OCI-LY7 (cell line): ENCODE results near the gene IDUA. TPM values are rescaled to one million over a fixed set of nuclear protein-coding genes. Genes with fewer than 3 reads are reported as not detected.

Experiments used
- BruUV-seq: library from RNA; stranded (reverse); fragments of 400-500 nt; replicated peaks from 2 replicates; lab custom pipeline; 2021; lab: Mats Ljungman, UMichigan
- CTCF ChIA-PET: fragments of 300-600 bp; sonication (Branson Sonifier 250); formaldehyde crosslinking; loops from one replicate; lab custom pipeline; 2022; ENCODE audit warnings: antibody characterized with exemption; ENCODE audit not compliant: unreplicated experiment; lab: Charles Lee
- POLR2A ChIA-PET: fragments of 300-600 bp; sonication (Branson Sonifier 250); formaldehyde crosslinking; loops from one replicate; lab custom pipeline; 2022; ENCODE audit warnings: antibody characterized with exemption; lab: Charles Lee
- DNase-seq: peaks from one replicate; pipeline ENCODE4 v3.0.0-alpha.2; 2015; ENCODE audit warnings: low spot score
- H2AFZ ChIP-seq: fragments of 200-600 bp; sonication (generic), shearing (Covaris generic); 2 replicates; pipeline ENCODE4 v1.6.1; 2014; ENCODE audit warnings: mild to moderate bottlenecking, antibody characterized with exemption, low read length, moderate library complexity
- H3K27ac ChIP-seq: fragments of 200-600 bp; sonication (generic); 2 replicates; pipeline ENCODE4 v1.5.1; 2014; ENCODE audit warnings: mixed run types, low read depth, mild to moderate bottlenecking, moderate library complexity, low read length, inconsistent platforms; ENCODE audit not compliant: poor library complexity, severe bottlenecking
- H3K36me3 ChIP-seq: fragments of 200-600 bp; sonication (generic); 2 replicates; pipeline ENCODE4 v1.6.1; 2014; ENCODE audit warnings: mild to moderate bottlenecking, antibody characterized with exemption, low read length, moderate library complexity, mixed read lengths; ENCODE audit not compliant: insufficient read depth
- H3K4me1 ChIP-seq: fragments of 200-600 bp; sonication (generic); 2 replicates; pipeline ENCODE4 v1.5.1; 2014; ENCODE audit warnings: mild to moderate bottlenecking, low read length; ENCODE audit not compliant: insufficient read depth, poor library complexity, severe bottlenecking
- H3K4me2 ChIP-seq: fragments of 200-600 bp; sonication (generic); 2 replicates; pipeline ENCODE4 v1.6.1; 2014; ENCODE audit warnings: mild to moderate bottlenecking, low read length
- H3K4me3 ChIP-seq: fragments of 200-600 bp; sonication (generic); 2 replicates; pipeline ENCODE4 v1.5.1; 2014; ENCODE audit warnings: mild to moderate bottlenecking, low read depth, low read length; ENCODE audit not compliant: poor library complexity, severe bottlenecking
- H3K79me2 ChIP-seq: fragments of 200-600 bp; sonication (generic); 2 replicates; pipeline ENCODE4 v1.6.1; 2016; ENCODE audit warnings: low read depth, mild to moderate bottlenecking, low read length, moderate library complexity, mixed read lengths; ENCODE audit not compliant: insufficient read depth
- H3K9me2 ChIP-seq: fragments of 200-600 bp; sonication (generic); 2 replicates; pipeline ENCODE4 v1.6.1; 2016; ENCODE audit warnings: mild to moderate bottlenecking, low read length, mixed read lengths; ENCODE audit not compliant: insufficient read depth
- H3K9me3 ChIP-seq: fragments of 200-600 bp; sonication (generic); 2 replicates; pipeline ENCODE4 v1.6.1; 2014; ENCODE audit warnings: mild to moderate bottlenecking, mixed run types, low read length, mixed read lengths
- H4K20me1 ChIP-seq: fragments of 200-600 bp; sonication (generic); 2 replicates; pipeline ENCODE4 v1.6.1; 2014; ENCODE audit warnings: mild to moderate bottlenecking, antibody characterized with exemption, low read length, moderate library complexity, mixed read lengths; ENCODE audit not compliant: insufficient read depth
- EZH2phosphoT487 ChIP-seq: fragments of 200-600 bp; sonication (generic); IDR thresholded peaks from 2 replicates; pipeline ENCODE4 v1.6.1; 2018; ENCODE audit warnings: low read depth, borderline replicate concordance, mild to moderate bottlenecking, mixed run types, antibody characterized with exemption, low read length, moderate library complexity, mixed read lengths
- intact Hi-C: fragments of 100-400 bp; cut with micrococcal nuclease; formaldehyde crosslinking; loops from one replicate; pipeline ENCODE4 v1.10.0; 2022; ENCODE audit not compliant: unreplicated experiment
- total RNA-seq, 2 experiments: library from RNA; depleted of rRNA in 1 of 2; stranded (reverse); fragments of >200 nt in 1 of 2; shearing (Covaris generic) in 1 of 2; gene quantifications; 2 replicates each; pipeline ENCODE4 v1.2.3, GENCODE V29; 2014 to 2022
- TF ChIP-seq, protein P1 (sequence below): fragments of 200-600 bp; sonication (generic); conservative IDR thresholded peaks from 2 replicates; pipeline ENCODE4 v1.5.1; 2014; ENCODE audit warnings: mild to moderate bottlenecking, antibody characterized with exemption, low read length, moderate library complexity, mixed read lengths

The IDUA gene
- total RNA-seq, 2 experiments from 2014 or later: 12.3 to 15.7 TPM

DNA sequence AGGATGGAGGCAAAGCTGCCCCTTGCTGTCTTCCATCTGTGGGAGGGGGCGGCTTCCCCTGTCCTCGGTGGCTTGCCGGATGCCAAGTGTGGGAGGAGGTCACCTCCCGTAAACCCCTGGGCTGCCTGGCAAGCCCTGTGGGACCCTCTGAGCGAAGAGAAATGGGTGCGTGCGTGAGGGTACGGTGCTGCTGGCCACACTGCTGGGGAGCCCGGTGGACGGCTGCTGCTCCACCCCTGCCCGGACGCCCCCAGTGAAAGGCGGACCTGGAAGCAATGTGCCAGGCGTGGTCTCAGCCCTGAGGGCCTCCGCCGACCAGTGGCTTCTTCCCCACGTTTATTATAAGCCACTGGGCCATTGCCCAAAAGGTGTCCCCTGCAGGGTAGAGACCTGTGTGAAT is 4.6 kb upstream of the IDUA start:
- POLR2A ChIA-PET: no interaction called here
- no TSS peak for BruUV-seq

DNA sequence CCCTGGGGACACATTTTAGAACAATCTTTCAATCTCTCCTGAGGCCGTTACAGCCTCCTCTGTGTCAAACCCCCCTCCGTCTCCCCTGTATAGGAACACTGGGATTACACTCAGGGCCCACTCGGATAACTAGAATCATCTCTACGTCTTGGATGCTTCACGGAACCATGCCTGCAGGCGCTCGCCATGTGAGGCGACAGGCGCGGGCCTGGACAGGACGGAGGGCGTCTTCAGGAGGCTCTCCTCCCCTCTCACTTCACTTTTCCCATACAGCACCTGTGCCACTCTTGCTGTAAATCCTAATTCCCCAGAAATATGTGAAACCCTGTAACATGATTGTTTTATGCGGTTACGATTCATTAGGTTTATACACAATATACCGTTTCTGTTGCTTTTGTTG is 4.0 kb upstream of the IDUA start:
- Histone ChIP-seq H3K9me3 (no peaks in the 10 kb centered on the region), H3K4me2 (no peak overlapping the region), H3K9me2 (no peaks in the 10 kb centered on the region), H3K79me2 (no peaks in the 10 kb centered on the region), H3K27ac (no peak overlapping the region), H2AFZ (no peak overlapping the region), H3K4me1 (no peaks in the 10 kb centered on the region), H3K4me3 (no peak overlapping the region), H3K36me3 (no peaks in the 10 kb centered on the region), H4K20me1 (no peaks in the 10 kb centered on the region)
- POLR2A ChIA-PET: no interaction called here
- no peak for DNase-seq
- CTCF ChIA-PET: no interaction called here
- intact Hi-C loops: no loop called here
- TF ChIP-seq, protein P1, sequence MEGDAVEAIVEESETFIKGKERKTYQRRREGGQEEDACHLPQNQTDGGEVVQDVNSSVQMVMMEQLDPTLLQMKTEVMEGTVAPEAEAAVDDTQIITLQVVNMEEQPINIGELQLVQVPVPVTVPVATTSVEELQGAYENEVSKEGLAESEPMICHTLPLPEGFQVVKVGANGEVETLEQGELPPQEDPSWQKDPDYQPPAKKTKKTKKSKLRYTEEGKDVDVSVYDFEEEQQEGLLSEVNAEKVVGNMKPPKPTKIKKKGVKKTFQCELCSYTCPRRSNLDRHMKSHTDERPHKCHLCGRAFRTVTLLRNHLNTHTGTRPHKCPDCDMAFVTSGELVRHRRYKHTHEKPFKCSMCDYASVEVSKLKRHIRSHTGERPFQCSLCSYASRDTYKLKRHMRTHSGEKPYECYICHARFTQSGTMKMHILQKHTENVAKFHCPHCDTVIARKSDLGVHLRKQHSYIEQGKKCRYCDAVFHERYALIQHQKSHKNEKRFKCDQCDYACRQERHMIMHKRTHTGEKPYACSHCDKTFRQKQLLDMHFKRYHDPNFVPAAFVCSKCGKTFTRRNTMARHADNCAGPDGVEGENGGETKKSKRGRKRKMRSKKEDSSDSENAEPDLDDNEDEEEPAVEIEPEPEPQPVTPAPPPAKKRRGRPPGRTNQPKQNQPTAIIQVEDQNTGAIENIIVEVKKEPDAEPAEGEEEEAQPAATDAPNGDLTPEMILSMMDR: no peak
- no peak for TF ChIP-seq EZH2phosphoT487
- no TSS peak for BruUV-seq

More for the DNA sequence above, 4.6 kb upstream of the IDUA start:
- CTCF ChIA-PET: no interaction called here
- Histone ChIP-seq H3K4me1 (no peaks in the 10 kb centered on the region), H3K4me3 (no peak overlapping the region), H3K4me2 (no peak overlapping the region), H3K79me2 (no peaks in the 10 kb centered on the region), H3K9me2 (no peaks in the 10 kb centered on the region), H3K27ac (no peak overlapping the region), H4K20me1 (no peaks in the 10 kb centered on the region), H2AFZ (no peak overlapping the region), H3K36me3 (no peaks in the 10 kb centered on the region), H3K9me3 (no peaks in the 10 kb centered on the region)
- DNase-seq: no peak
- TF ChIP-seq, protein P1: no peak
- no peak for TF ChIP-seq EZH2phosphoT487
- intact Hi-C loops: no loop called here

DNA sequence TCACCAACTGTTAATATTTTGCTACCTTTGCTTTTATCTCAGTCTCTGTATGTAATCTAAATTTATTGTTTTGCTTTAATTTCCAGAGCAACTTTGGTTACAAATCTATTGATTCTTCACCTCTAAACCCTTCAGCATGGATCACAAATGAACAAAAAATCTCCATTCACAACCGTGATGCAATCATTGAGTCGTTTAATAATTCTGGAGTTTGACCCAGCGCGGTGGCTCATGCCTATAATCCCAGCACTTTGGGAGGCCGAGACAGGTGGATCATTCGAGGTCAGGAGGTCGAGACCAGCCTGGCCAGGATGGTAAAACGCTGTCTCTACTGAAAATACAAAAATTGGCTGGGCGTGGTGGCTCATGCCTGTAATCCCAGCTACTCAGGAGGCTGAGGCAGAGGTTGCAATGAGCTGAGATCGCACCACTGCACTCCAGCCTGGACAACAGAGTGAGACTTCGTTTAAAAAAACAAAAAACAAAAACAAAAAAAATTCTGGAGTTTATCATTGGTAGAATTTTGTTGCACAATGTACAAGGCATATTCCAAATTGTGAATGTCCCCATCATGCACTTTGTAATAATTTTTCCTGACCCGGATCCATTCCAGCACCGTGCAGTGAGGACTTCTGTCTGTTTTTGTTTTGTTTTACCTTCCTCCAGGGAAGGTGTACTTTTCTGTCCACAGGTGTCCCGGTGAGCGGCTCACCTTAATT is 2.3 kb upstream of the IDUA start:
- H2AFZ ChIP-seq: no peak overlapping the region

More for the DNA sequence above, 2.3 kb upstream of the IDUA start:
- Histone ChIP-seq H3K27ac (no peak overlapping the region), H3K9me3 (no peaks in the 10 kb centered on the region), H3K4me1 (no peaks in the 10 kb centered on the region), H4K20me1 (no peaks in the 10 kb centered on the region), H3K36me3 (no peaks in the 10 kb centered on the region), H3K4me3 (no peak overlapping the region), H3K79me2 (no peaks in the 10 kb centered on the region), H3K4me2 (no peak overlapping the region), H3K9me2 (no peaks in the 10 kb centered on the region)
- BruUV-seq: no TSS peak
- no peak for TF ChIP-seq EZH2phosphoT487
- TF ChIP-seq, protein P1: no peak
- POLR2A ChIA-PET: interaction anchor here (0.7 kb wide), 1 partner anchor 1302 kb away, joined by 3 read pairs; no protein-coding TSS in a partner anchor
- intact Hi-C loops: loop anchor here (5.0 kb wide), 1 partner anchor 92 kb away; no protein-coding TSS in a partner anchor
- DNase-seq: no peak
- CTCF ChIA-PET: no interaction called here
